Muscle layer of duodenum (tissue), 2 donors: ENCODE results near the gene NR5A2.

Source experiments
- H3K27ac ChIP-seq: one replicate; pipeline ENCODE4 v1.7.0; 2013; ENCODE audit warnings: mild to moderate bottlenecking, low read length
- H3K27me3 ChIP-seq: one replicate; pipeline ENCODE4 v1.7.0; 2013; ENCODE audit warnings: low read depth, mild to moderate bottlenecking, control low read depth, low read length
- H3K36me3 ChIP-seq, 2 donors: one replicate each; pipeline ENCODE4 v1.7.0; 2013; ENCODE audit warnings: low read length in 2 of 2, control low read depth in 1 of 2, mild to moderate bottlenecking in 1 of 2; ENCODE audit not compliant: insufficient read depth in 2 of 2, control insufficient read depth in 1 of 2
- H3K4me1 ChIP-seq, 2 donors: one replicate each; pipeline ENCODE4 v1.7.0; 2013; ENCODE audit warnings: low read length in 2 of 2, mild to moderate bottlenecking in 2 of 2, control low read depth in 1 of 2, moderate library complexity in 1 of 2; ENCODE audit not compliant: insufficient read depth in 2 of 2, control insufficient read depth in 1 of 2
- H3K4me3 ChIP-seq, 2 donors: one replicate each; pipeline ENCODE4 v1.7.0; 2013; ENCODE audit warnings: low read length in 2 of 2, low read depth in 1 of 2, mild to moderate bottlenecking in 1 of 2
- H3K9me3 ChIP-seq, 2 donors: one replicate each; pipeline ENCODE4 v1.7.0; 2013; ENCODE audit warnings: low read length in 2 of 2, control low read depth in 1 of 2, mild to moderate bottlenecking in 1 of 2; ENCODE audit not compliant: control insufficient read depth in 1 of 2
- donor health status: healthy.

The NR5A2 gene

GRCh38 chr1:200130552-200130951 is 103.0 kb downstream of the NR5A2 start:
- H3K36me3 ChIP-seq: no peaks in the 10 kb centered on the region

GRCh38 chr1:200131551-200132125 is 104.1 kb downstream of the NR5A2 start:
- no peaks in the 10 kb centered on the region for H3K36me3 ChIP-seq
- no peaks in the 10 kb centered on the region for H3K9me3 ChIP-seq
- H3K4me1 ChIP-seq: no peaks in the 10 kb centered on the region
- H3K4me3 ChIP-seq: no peak overlapping the region
- no peaks in the 10 kb centered on the region for H3K27me3 ChIP-seq
- H3K27ac ChIP-seq: no peak overlapping the region

More at GRCh38 chr1:200130552-200130951, 103.0 kb downstream of the NR5A2 start:
- Histone ChIP-seq H3K9me3 (no peaks in the 10 kb centered on the region), H3K27me3 (no peaks in the 10 kb centered on the region), H3K4me3 (no peak overlapping the region), H3K27ac (no peak overlapping the region), H3K4me1 (no peaks in the 10 kb centered on the region)

DNA sequence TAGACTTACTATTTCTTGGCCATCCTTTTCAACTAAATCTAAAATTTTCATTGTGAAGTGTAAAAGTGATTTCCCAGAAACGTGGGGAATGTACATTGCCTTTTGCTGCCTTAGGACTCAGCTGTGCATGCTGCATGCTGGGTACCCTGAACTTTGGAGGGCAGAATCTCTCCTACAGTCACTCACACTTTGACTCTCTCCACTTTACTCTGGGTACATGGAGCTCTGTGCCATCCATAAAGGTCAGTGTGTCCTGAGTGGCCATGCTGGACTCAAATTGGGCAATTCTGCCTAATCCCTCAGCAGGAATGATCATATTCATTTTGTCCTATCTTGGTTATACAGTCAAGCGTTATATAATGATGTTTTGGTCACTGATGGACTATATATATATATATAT is 105.6 kb downstream of the NR5A2 start:
- Histone ChIP-seq H3K27ac (no peak overlapping the region), H3K4me3 (no peak overlapping the region), H3K9me3 (no peaks in the 10 kb centered on the region), H3K4me1 (no peaks in the 10 kb centered on the region), H3K27me3 (no peaks in the 10 kb centered on the region), H3K36me3 (no peaks in the 10 kb centered on the region)

- H3K27ac ChIP-seq: no peak overlapping the region
- H3K4me1 ChIP-seq: no peaks in the 10 kb centered on the region
- no peaks in the 10 kb centered on the region for H3K9me3 ChIP-seq
- H3K4me3 ChIP-seq: no peak overlapping the region
- no peaks in the 10 kb centered on the region for H3K27me3 ChIP-seq
- no peaks in the 10 kb centered on the region for H3K36me3 ChIP-seq
Measured at GRCh38 chr1:200134116-200134515, 106.6 kb downstream of the NR5A2 start.

DNA sequence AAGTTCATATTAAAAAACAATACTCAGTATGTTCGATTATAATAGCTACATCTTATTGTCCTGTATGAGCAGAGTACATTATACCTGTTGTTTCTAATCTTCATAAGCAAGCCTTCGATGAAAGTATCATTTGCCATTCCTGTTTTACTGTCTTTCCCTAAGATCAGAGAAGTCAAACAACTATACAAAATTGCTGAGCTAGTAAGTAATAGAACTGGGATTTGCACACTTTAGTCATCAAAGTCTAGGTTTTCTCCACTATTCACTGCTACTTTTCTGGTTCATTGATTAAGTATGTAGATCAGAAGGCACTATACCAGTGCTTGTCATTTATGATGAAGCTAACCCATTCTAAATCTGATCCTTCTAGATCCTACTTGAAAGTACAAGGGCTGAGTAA is 108.9 kb downstream of the NR5A2 start:
- no peak overlapping the region for H3K4me3 ChIP-seq
- no peaks in the 10 kb centered on the region for H3K27me3 ChIP-seq
- no peaks in the 10 kb centered on the region for H3K36me3 ChIP-seq
- H3K27ac ChIP-seq: no peak overlapping the region
- H3K9me3 ChIP-seq: no peaks in the 10 kb centered on the region
- H3K4me1 ChIP-seq: no peaks in the 10 kb centered on the region

GRCh38 chr1:200139661-200140250 is 112.2 kb downstream of the NR5A2 start:
- Histone ChIP-seq H3K4me1 (no peaks in the 10 kb centered on the region), H3K36me3 (no peaks in the 10 kb centered on the region), H3K4me3 (no peak overlapping the region), H3K9me3 (no peaks in the 10 kb centered on the region), H3K27me3 (no peaks in the 10 kb centered on the region), H3K27ac (no peak overlapping the region)

- Histone ChIP-seq H3K36me3 (no peaks in the 10 kb centered on the region), H3K27me3 (no peaks in the 10 kb centered on the region), H3K27ac (no peak overlapping the region), H3K9me3 (no peaks in the 10 kb centered on the region), H3K4me1 (no peaks in the 10 kb centered on the region), H3K4me3 (no peak overlapping the region)
Measured at GRCh38 chr1:200143347-200143746, 115.8 kb downstream of the NR5A2 start.

DNA sequence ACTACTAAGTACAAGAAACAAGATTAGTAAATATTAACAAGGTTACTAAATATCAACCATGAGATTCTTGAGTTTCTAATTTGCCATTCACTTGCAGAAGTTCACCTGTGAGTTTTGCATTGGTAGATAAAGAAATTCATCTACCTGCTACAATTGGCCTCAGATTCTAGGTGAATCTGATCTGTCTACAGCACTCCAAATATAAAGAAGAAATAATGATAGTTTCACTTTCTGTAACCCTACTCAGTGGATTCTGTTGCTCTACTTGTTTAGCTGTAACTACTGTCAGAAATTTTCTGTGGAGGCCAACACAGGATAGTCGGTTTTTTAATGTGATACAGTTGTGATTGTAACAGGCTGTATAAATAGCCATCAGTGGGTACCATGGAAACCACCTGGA is 118.6 kb downstream of the NR5A2 start:
- Histone ChIP-seq H3K4me1 (no peaks in the 10 kb centered on the region), H3K27ac (no peak overlapping the region), H3K9me3 (no peaks in the 10 kb centered on the region), H3K36me3 (no peaks in the 10 kb centered on the region), H3K27me3 (no peaks in the 10 kb centered on the region), H3K4me3 (no peak overlapping the region)

- Histone ChIP-seq H3K9me3 (no peaks in the 10 kb centered on the region), H3K36me3 (no peaks in the 10 kb centered on the region), H3K27me3 (no peaks in the 10 kb centered on the region), H3K27ac (no peak overlapping the region), H3K4me1 (no peaks in the 10 kb centered on the region), H3K4me3 (no peak overlapping the region)
Measured at GRCh38 chr1:200147094-200147493, 119.6 kb downstream of the NR5A2 start.

- Histone ChIP-seq H3K27me3 (no peaks in the 10 kb centered on the region), H3K27ac (no peak overlapping the region), H3K36me3 (no peaks in the 10 kb centered on the region), H3K9me3 (no peaks in the 10 kb centered on the region), H3K4me1 (no peaks in the 10 kb centered on the region), H3K4me3 (no peak overlapping the region)
Measured at GRCh38 chr1:200147742-200148141, 120.2 kb downstream of the NR5A2 start.

DNA sequence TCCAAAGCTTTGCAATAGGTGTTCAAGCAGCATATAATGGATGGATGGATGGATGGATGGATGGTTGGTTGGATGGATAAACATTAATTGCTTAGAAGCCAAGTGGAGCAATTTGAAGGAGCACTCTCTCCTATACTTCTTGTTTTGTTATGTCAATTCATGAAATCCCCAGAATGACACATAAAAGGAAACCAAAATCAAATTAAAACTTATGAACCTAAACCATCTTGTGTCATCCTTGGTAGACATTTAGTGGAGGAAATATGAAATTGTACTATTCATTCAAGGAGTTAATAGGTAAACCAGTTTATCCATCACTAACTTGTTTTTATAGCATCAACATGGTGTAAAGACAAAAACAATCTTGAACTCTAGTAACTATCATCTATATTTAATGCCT is 122.5 kb downstream of the NR5A2 start:
- H3K27ac ChIP-seq: no peak overlapping the region
- no peak overlapping the region for H3K4me3 ChIP-seq
- no peaks in the 10 kb centered on the region for H3K36me3 ChIP-seq
- no peaks in the 10 kb centered on the region for H3K9me3 ChIP-seq
- H3K27me3 ChIP-seq: no peaks in the 10 kb centered on the region
- no peaks in the 10 kb centered on the region for H3K4me1 ChIP-seq

DNA sequence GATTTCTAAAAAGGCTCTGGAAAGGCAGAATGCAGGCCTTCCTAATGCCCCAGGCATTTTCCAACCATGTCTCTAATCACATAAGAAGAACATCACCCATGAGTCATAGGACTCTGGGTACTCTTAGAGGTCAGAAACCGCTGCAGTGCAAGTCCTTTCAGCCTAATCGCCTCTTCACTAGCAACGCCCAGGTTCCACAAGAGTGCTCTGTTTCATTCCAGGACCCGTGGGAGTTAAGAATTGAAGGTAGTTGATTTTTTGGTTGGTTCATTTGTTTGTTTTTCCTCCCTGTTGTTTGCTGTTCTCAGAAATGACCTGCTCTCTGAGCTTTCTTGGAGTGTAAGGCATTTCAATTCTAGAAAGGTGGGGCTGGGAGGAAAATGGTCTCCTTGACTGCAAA is 123.2 kb downstream of the NR5A2 start:
- Histone ChIP-seq H3K9me3 (no peaks in the 10 kb centered on the region), H3K4me3 (no peak overlapping the region), H3K27ac (no peak overlapping the region), H3K36me3 (no peaks in the 10 kb centered on the region), H3K27me3 (no peaks in the 10 kb centered on the region), H3K4me1 (no peaks in the 10 kb centered on the region)
